Measurements from ENCODE around the gene MRS2.

- no peak for TF ChIP-seq POLR2A (IDR thresholded peaks at IDR 0.05)
- no peak for TF ChIP-seq CTCF (IDR thresholded peaks at IDR 0.05)
Measured at GRCh38 chr6:24446670-24447069, 43.9 kb downstream of the MRS2 start.
